Dermis blood vessel endothelial cell (primary cell): ENCODE data around the gene PLPP1. TPM values are rescaled to one million over a fixed set of nuclear protein-coding genes. Genes with fewer than 3 reads are reported as not detected.

Experiments used
- DNase-seq: peaks from one replicate; pipeline ENCODE4 v3.0.0; 2010
- total RNA-seq: library from RNA; depleted of rRNA; stranded (reverse); fragments of >200 nt; gene quantifications from 2 replicates; pipeline ENCODE4 v1.2.3, GENCODE V29; 2014

Gene PLPP1
- total RNA-seq, 1 donor from 2014 or later: 293 TPM

DNA sequence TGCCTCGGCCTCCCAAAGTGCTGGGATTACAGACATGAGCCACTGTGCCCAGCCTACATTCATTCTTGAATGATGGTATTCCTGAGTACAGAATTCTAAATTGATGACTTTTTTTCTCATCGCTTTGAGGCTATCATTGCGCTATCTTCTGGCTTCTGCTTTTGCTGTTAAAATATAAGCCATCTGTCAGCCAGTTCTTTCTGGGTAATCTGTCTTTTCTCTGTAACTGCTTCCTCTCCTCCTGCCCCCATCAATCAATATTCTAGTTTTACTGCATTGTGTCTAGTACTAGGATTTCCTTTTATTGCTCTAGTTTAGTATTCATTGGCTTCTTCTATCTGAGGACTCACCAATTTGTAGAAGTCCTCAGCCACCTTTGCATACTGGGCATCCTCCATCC lies 89.0 kb downstream of the PLPP1 start:
- no peak for DNase-seq

DNA sequence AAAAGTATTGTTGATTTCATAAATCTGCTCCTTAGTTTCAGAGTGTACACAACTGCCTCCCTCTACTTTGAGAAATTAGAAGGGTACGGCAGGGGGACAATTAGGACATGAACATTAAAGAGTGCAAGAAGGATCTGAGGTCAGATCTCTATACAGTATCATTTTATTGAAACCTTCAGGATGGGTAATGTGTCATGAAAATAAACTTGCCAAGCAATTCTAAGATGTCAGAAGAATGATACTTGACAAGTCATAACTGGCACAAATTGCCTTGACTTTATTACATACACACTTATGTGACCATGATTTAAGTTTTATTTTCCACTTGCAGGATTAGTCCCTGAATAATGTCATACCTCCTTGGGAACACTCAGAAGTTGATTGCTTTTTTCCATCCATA lies 92.8 kb downstream of the PLPP1 start:
- no peak for DNase-seq

DNA sequence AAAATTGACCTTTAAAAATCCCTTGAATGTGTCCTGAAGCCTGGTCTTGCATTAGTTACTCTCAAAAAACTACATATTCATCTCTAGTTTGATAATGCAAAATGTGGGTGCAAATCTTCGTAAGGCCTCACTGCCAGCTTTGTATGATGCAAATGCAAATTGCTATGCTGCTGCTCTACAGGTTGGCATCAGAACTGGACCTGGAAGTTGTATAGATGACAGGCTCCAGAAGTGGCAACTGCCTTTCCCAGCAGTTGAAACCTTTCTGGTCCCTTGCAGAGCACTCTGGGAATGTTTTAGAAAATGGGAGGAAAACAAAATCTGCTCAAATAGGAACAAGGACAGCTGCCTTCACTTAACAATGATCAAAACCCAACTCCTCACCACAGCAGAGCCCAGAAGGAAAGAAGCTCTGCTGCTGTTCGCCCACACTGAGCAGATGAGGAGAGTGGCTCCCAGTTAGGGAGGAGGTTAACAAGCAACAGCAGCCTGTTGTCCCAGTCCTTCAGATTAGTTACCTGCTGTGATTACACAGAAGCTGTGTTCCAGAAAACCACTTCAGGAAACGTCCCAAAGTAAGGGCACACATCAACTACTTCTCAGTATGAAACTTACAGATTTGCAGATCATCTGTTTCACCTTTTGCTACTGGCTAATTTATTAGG lies 93.5 kb downstream of the PLPP1 start:
- no peak for DNase-seq

DNA sequence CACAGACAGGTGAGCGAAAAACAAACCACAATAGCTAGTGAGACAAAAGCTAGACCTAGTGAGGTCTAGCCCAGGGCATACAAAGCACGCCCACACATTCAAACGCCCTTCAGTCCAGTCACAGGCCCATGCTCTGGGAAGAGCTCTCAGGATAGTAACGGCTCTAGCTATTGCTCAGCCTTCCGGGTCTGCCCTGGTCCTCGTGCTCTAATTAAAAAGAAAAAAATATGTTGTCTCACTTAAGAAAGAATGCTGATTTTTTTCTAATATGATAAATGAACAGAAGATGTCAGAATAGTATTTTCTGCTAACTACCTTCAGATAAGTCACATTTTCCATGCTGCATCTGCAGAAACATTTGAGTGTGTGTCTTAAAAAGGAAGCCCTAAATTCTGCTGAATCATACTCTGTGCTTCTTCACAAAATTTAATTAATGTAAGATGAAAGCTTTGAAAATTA lies 94.5 kb downstream of the PLPP1 start:
- peak; percentile 44 for DNase-seq

DNA sequence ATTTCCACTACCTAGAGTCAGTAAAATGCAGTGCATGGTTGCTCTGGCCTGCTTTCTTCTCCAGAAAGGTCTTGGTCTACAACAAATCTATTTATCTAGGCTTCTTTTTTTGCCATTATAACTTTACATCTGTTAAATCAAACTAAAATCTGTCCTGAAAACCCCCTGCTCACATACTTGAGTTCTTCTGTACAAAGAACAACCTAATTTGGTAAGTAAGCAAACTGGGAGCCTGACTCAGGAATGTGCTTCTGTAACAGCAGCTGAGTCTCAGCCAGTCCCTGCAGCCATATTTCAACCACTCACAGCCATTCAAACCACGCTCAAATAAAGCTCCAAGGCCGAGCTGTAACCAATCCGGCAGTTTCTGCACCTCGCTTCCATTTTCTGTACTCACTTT lies 95.8 kb downstream of the PLPP1 start:
- no peak for DNase-seq

DNA sequence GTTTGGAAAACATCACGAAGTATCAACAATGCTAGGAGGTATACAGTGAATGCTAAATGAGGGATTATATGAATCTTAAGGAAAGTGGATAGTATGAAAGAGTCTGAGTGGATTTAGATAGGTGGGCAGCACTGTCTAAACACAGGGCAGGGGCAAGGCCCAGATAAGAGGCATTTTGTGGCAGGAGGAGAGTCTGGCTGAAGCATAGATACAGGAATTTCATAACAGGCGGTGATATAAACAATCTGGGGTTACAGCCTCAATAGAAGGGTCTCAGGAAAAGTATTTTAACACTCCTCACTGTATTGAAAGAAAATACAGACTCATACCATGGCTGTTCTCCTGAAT lies 96.9 kb downstream of the PLPP1 start:
- no peak for DNase-seq

DNA sequence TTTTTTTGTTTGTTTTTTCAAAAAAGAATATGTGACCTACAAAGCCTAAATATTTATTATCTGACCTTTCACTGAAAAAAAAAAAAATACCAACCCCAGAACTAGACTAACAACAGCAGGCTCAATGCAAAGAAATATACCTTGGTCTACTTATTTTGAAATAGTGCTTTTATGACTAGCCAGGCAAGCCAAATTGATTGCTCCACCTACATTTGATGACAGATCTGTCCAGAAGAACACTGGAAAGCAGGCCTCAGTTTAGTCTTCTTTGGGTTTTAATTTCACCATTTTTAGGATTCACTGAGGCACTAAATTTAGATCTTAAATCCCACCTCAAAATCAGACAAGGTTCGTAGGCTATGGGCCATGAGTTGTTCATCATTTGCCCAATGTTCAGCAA lies 97.3 kb downstream of the PLPP1 start:
- no peak for DNase-seq

DNA sequence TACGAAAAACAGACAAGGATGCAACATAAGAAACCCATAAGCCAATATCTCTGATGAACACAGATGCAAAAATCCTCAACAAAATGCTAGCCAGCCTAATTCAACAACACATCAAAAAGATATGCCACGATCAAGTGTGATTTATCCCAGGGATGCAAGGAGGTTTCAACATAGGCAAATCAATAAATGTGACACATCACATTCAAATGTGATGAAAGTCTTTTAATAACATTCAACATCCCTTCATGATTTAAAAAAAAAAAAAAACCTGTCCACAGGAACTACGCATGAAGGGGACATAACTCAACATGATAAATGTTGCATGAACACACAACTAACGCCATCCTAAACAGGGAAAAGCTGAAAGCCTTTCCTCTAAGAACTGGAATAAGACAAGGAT lies 102.2 kb downstream of the PLPP1 start:
- no peak for DNase-seq

DNA sequence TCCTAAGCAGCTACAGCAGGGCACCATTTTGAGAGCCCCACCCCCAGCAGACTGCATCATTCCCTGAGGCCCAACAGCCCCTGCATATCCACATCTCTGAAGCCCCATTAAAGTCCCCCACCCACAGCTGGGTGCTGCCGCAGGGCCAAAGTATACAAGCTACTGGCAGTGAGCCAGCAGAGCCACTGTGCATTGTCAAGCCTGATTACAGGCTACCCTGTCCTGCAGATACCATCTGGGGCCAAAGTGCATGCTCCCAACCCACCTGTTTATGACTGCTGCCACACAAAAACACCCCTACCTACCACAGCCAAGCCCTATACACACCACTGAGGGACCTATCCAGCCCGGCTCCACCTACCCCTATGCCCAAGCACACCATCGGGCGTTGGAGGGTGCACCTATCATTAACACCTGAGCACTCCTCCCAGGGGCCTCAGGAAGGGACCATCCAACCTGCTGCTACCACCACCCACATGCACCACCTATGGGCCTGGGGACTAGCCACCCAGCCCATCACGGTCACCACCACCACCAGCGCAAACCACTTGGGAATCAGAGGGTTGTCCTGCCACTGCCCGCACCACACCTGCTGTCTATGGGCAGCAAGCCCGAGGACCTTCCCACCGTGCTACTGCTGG lies 105.0 kb downstream of the PLPP1 start:
- no peak for DNase-seq

DNA sequence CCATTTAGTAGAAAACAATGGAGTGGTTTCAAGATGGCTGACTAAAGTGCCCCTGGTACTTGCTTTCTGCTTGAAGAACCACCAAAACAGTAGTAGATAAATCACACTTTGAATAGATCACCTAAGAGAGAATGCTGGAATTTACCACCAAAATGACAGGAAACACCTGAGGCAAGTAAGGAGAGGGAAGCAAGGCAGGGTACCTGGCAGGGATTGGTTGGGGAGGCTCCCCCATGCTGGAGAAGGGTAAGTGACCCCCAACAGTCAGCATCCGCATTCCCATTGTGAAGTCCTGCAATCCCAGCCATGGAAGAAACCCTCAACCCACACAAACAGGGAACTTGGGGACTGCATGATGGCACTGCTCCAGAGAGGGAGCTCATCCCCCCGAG lies 105.5 kb downstream of the PLPP1 start:
- no peak for DNase-seq

DNA sequence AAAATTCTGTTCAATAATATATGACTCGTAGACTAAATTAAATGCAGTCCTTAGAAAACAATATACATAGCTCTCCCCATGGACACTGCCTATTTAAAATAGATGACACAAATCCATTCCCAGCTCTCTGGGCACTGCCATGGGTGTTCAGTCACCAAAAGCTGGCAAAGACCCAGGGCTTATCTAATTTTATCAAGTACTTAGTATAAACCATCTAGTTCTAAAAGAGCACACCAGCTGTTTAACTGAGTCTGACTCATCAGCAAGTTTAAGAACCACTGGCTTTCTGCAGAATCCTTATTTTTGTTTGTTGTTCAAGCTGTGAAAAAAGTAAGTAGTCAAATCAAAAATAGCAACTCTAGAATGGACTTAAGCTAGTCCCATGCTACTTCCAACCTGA lies 107.6 kb downstream of the PLPP1 start:
- peak; percentile 42 for DNase-seq

DNA sequence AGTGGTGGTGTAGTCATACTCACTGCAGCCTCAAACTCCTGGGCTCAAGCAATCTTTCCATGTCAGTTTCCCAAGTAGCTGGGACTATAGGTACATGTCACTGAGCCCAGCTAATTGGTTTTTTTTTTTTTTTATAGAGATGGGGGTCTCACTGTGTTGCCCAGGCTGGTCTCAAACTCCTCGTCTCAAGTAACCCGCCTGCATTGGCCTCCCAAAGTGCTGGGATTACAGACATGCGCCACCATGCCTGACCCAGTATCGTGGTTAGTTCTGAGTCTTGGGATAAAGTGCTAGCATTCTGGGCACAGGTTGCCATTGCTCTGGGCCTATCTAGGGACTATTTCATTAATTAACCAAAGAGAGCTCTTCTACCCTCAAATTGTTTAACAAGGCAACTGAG lies 108.3 kb downstream of the PLPP1 start:
- DNase-seq: no peak

DNA sequence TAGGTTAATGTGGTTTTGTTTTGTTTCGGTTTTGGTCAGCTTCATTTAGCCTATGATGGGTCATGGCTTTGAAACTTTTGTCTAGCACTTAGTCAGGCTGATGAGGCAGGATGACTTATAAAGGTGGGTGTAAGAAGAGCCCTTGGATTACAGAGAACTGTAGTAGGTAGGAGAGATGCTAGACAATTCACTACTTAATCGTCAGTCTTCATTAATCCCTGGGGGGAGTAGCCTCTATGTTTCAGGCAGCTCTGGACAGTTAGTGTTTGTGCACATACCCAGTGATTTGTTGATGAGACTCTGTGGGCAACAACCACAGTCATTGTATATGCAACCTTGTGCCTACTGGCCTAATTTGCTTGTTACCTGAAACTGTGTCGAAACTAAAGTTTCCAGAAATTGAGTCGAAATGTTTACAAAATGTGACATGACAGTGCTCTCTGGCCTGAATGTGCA lies 113.7 kb downstream of the PLPP1 start:
- DNase-seq: no peak

DNA sequence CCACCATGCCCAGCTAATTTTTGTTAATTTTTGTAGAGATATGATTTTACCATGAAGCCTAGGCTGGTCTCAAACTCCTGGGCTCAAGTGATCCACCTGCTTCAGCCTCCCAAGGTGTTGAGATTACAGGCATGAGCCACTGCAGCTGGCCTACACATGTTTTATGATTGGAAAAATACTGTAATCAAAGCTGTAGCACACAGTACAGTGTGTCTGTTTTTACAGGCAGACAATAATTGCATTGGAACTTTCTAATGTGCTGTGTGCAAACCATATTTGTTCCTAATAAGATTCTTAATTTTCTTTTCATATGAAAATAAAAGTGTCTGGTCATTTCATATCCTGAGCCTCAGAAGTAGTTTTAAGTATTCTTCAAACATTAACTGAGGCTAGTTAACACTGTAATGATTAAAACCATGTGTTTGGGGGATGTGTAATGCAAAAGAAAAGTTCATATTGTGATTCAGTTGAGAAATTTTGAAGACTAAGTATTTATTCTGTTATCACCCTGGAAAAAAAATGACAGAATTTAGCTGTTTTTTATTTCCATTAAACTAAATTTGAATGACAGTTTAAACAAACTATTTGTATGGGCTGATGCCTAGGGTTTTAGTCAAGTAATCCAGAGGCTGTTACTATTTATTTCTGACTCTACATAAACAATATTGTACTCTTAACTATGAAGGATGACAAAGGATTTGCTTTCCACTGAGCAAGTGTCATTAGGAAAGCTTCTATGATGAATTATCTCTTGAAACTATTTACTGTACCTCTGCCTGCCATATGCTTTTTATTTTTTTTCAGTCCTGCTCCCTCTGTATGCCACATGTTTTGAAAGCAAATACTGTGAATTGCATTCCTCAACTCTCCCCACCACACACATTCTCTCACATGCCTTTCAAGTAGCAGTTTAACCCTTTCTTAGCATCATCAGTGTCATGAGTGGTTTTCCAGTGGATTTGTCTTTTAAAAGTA lies 115.5 kb downstream of the PLPP1 start:
- no peak for DNase-seq

DNA sequence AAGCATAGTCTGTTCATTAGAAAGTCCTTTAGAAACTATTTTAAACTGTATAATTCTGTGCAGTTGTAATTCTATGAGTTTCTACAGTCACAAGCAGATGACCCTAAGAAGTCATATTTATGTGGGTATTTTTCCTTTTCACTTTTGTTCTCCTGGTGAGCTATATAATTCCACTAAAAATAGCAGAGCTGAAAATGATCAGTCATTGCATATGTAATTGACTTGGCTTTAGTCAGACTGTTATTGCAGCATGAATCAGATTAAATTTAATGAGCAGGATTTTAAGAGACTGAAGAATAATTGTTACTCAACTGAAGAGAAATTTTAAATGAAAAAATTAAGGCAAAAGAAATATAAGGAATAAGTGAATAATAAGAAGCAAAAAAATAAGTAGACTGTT lies 118.5 kb downstream of the PLPP1 start:
- DNase-seq: no peak

DNA sequence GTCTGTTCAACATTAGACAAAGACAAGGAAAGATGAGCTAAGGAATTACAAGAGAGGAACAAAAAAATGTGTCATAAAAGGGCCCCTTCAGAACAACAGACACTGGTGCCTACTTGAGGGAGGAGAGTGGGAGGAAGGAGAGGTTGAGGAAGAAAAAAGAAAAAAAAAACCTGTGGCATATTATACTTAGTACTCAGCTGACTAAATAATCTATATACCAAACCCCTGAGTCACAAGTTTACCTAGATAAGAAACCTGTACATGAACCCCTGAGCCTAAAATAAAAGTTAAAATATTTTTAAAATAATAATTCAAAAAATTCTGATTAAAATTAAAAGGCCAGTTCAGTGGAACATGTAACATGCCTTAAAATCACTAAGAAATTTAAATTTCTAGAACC lies 119.7 kb downstream of the PLPP1 start:
- no peak for DNase-seq

DNA sequence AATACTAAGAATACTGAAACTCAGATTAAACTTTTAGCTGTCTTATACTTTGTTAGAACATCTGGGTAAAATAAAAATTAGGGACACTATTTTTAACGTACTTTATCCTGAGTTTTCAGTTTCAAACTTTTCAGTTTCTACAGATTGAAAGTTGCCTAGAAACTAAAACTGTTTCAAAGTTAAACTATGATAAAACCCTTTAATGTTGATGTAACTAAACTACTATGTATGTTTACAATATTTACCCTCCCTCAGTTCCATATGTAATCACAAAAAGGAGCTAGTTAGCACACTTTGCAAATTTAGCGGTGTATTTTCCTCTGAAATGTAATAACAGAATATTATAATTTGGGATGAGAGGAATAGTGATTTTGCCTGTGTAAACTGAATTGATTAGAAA lies 121.1 kb downstream of the PLPP1 start:
- DNase-seq: no peak

DNA sequence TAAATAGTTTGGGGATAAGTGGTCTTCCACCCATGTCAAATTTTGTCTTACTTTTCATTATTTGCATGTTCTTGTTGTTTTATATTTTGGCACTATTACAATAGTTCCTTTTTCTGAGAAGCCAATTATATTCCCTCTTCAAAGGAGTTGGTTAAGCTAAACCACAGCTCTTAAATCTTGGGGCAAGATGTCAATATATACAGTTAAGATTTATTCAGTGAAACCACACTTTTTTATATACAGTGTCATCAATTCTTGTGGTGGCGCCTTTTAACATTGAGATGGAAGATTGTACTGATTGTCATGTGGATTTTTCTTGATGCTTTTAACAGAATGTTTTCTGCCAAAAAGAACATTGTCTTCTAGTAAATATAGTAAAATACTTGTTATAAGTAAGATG lies 122.9 kb downstream of the PLPP1 start:
- DNase-seq: no peak

DNA sequence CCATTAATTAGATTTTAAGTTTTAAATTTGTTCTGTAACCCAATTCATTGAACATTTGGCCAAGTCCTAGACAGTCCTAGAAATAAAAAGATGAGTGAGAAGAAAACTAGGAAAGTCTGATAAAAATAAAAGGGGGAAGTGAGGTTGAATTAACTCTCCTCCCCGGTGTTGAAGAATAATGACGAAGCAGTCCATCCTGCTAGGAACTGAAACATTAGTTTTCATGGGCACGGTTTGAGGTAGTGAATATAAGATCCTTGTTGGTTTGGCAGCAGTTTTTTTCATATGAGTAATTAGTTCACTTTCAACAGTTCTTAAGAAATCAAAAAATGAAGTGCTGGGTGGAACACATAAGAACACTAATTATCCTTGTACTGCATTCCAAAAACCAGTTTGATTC lies 123.9 kb downstream of the PLPP1 start:
- DNase-seq: no peak

DNA sequence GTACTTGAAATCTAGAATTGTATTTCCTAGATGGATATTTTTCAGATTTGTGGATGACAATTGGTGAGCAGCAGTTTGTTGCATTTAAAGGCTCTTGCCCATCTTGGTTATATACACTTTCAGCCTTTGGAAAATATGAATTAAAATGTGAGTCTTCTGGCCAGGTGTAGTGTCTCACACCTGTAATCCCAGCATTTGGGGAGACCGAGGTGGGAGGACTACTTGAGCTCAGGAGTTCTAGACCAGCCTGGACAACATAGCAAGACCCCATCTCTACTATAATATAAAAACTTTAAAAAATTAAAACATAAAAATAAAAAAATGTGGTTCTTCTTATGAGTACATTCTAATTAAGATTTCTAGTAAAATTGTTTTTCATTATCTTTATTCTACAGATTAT lies 125.0 kb downstream of the PLPP1 start:
- no peak for DNase-seq

DNA sequence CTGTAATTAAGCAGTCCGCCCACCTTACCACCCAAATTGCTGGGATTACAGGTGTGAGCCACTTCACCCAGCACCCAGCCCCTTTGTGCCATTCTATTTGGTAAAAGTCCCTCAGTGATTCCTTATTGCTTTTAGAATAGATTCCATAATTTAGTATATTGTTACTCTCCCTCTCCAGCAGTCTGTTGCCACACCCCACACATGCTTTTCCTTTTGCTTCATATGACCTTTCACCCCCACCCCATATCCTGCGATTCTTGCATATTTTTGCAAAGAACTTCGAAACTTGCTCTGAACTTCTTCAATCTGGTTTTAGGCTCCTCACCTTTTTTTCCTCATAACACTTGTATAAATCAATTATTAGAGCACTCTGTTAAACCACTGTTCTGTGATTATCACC lies 126.8 kb downstream of the PLPP1 start:
- DNase-seq: no peak

DNA sequence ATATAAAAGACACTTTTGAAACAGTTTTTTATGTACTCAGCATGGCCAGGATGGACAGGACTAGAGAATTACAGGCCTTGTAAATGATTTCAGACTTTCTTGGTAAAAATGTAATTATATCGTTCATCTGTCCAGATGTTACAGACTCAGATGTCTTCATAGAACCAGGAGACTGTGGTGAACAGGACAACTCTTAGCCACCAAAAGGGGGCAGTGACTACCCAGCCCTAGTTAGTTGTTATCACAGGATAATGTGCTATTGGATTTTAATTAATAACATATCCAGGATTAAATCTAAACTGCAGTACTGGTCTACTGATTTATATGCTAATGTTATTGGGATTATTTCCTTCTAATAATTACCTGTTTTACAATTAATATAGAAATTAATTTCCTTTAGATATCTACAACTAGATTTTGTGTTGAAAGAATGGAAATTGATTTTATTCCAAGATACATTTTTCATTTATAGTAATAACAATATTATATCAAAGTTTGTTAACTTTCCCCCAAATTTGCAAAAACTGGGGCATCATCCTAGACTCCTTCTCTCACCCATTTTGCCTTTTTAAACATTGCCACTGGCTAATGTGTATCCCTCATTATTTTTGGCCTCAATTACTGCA lies 127.6 kb downstream of the PLPP1 start:
- peak; percentile 74 for DNase-seq

DNA sequence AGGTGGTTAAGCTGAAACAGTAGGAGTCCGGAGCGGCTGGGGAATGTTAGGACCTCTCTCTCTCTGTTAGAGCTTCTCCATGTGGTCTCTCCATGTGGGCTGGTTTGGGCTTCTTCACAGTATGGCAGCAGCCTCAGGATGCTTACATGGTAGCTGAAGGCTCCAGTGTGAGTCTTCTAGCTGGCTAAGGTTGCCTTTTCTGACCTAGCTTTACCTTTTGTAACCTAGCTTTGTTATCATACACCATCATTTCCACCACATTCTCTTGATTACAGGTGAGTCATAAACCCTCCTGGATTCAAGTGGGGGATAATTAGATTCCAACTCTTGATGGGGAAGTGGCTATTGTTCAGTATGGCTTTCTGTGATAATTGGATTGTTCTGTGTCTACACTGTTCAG lies 128.5 kb downstream of the PLPP1 start:
- peak; percentile 20 for DNase-seq
